Adipocyte (in vitro differentiated cells): Measurements from ENCODE around the gene IGF2.

ENCODE experiments used
- DNase-seq: peaks from one replicate; pipeline ENCODE4 v3.0.0-alpha.2; 2015; ENCODE audit warnings: low read depth
- H3K27me3 ChIP-seq: replicated peaks from 2 replicates; pipeline ENCODE4 v1.7.0; 2013; ENCODE audit warnings: mild to moderate bottlenecking, low read length, moderate library complexity; ENCODE audit not compliant: control insufficient read depth, insufficient read depth
- H3K36me3 ChIP-seq: 2 replicates; pipeline ENCODE4 v1.7.0; 2013; ENCODE audit warnings: low read length, mild to moderate bottlenecking, moderate library complexity; ENCODE audit not compliant: control insufficient read depth, insufficient read depth, severe bottlenecking
- H3K4me1 ChIP-seq: 2 replicates; pipeline ENCODE4 v1.7.0; 2013; ENCODE audit warnings: mild to moderate bottlenecking, low read length, moderate library complexity; ENCODE audit not compliant: control insufficient read depth, insufficient read depth
- H3K4me3 ChIP-seq: 2 replicates; pipeline ENCODE4 v1.7.0; 2013; ENCODE audit warnings: mild to moderate bottlenecking, low read length, moderate library complexity
- H3K9ac ChIP-seq: 2 replicates; pipeline ENCODE4 v1.7.0; 2013; ENCODE audit warnings: mild to moderate bottlenecking, low read length, moderate library complexity
- H3K9me3 ChIP-seq: 2 replicates; pipeline ENCODE4 v1.7.0; 2013; ENCODE audit warnings: mild to moderate bottlenecking, low read length, moderate library complexity; ENCODE audit not compliant: control insufficient read depth

Gene IGF2

GRCh38 chr11:2114430-2115241 lies 24.6 kb downstream of the IGF2 start:
- Histone ChIP-seq H3K4me1 (no peaks in the 10 kb centered on the region), H3K9ac (no peak overlapping the region), H3K27me3 (peaks cover 44% of the 10 kb centered on the region), H3K36me3 (no peaks in the 10 kb centered on the region), H3K4me3 (no peak overlapping the region), H3K9me3 (peaks cover 37% of the 10 kb centered on the region)
- DNase-seq = no peak

GRCh38 chr11:2113776-2114175 lies 25.4 kb downstream of the IGF2 start:
- peaks cover 42% of the 10 kb centered on the region for H3K27me3 ChIP-seq
- no peak for DNase-seq

DNA sequence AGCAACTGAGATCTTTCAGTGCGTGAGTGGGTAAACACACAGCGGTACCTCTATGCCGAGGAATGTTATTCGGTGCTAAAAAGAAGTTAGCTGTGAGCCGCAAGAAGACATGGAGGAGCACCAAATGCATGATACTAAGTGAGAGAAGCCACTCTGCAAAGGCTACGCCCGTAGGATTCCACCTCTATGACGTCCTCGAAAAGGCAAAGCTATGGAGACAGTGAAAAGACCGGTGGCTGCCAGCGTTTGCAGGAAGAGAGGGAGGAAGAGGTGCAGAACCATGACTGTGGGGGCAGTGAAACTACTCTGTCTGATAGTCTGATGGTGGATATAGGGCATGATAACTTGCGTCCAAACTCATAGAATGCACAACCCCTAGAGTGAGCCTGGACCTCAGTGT lies 28.7 kb downstream of the IGF2 start:
- H3K9ac ChIP-seq = no peak overlapping the region
- H3K27me3 ChIP-seq = peaks cover 45% of the 10 kb centered on the region
- DNase-seq = no peak
- H3K4me3 ChIP-seq = no peak overlapping the region
- no peaks in the 10 kb centered on the region for H3K36me3 ChIP-seq
- H3K9me3 ChIP-seq = peaks cover 10% of the 10 kb centered on the region
- no peaks in the 10 kb centered on the region for H3K4me1 ChIP-seq

More at GRCh38 chr11:2113776-2114175, 25.4 kb downstream of the IGF2 start:
- peaks cover 37% of the 10 kb centered on the region for H3K9me3 ChIP-seq
- no peaks in the 10 kb centered on the region for H3K4me1 ChIP-seq
- H3K9ac ChIP-seq = no peak overlapping the region
- no peaks in the 10 kb centered on the region for H3K36me3 ChIP-seq
- no peak overlapping the region for H3K4me3 ChIP-seq

- peaks cover 4% of the 10 kb centered on the region for H3K9me3 ChIP-seq
- peaks cover 45% of the 10 kb centered on the region for H3K27me3 ChIP-seq
- no peak overlapping the region for H3K9ac ChIP-seq
- DNase-seq = no peak
- no peaks in the 10 kb centered on the region for H3K36me3 ChIP-seq
- H3K4me1 ChIP-seq = no peaks in the 10 kb centered on the region
- no peak overlapping the region for H3K4me3 ChIP-seq
Observed at GRCh38 chr11:2109541-2110019, 29.6 kb downstream of the IGF2 start.

DNA sequence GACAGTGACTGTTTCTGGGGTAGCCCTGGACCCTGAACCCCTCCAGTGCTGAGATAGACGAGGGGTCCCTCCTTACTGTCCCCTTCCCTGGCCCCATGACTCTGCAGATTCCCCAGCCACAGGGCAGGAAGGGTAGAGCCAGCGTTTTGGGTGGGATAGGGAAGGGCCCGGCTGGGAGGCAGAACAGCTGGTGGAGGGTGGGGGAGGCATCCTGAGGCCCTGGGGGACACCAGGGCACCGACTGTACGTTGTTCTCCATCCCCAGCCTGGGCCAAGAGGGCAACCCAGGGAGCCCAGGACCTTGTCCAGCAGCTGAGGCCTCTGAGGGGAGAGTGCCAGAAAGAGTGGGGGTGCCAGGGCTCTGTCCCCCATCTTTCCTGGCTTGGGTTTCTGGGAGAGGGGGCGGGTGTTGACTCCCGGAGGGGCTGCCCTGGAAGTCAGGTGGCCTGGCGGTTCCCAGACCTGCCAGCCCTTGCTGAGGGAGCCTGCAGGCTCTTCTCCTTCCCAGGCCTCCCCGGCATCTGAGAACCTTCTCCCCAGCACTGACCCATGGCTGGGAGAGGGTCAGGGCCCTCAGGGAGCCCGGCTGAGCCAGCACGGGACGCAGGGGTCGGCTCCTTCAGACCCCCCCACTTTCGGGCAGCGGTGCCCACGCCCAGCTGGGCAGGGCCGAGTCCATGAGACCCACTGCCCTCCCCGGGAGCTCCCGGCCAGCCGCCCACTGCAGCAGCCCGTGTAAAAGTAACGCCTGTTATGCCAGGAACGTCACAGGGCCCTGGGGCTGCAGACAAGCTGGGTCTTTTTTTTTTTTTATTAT lies 30.3 kb downstream of the IGF2 start:
- DNase-seq = no peak
- peaks cover 40% of the 10 kb centered on the region for H3K27me3 ChIP-seq
- H3K9me3 ChIP-seq = no peaks in the 10 kb centered on the region
- no peaks in the 10 kb centered on the region for H3K36me3 ChIP-seq
- no peak overlapping the region for H3K4me3 ChIP-seq
- H3K9ac ChIP-seq = no peak overlapping the region
- H3K4me1 ChIP-seq = no peaks in the 10 kb centered on the region

GRCh38 chr11:2107941-2108630 lies 31.1 kb downstream of the IGF2 start:
- no peak overlapping the region for H3K4me3 ChIP-seq
- H3K9me3 ChIP-seq = no peaks in the 10 kb centered on the region
- DNase-seq = no peak
- no peak overlapping the region for H3K9ac ChIP-seq
- H3K4me1 ChIP-seq = no peaks in the 10 kb centered on the region
- peaks cover 36% of the 10 kb centered on the region for H3K27me3 ChIP-seq
- H3K36me3 ChIP-seq = no peaks in the 10 kb centered on the region

- no peak for DNase-seq
- H3K4me3 ChIP-seq = no peak overlapping the region
- H3K9me3 ChIP-seq = no peaks in the 10 kb centered on the region
- peaks cover 35% of the 10 kb centered on the region for H3K27me3 ChIP-seq
- H3K9ac ChIP-seq = no peak overlapping the region
- H3K4me1 ChIP-seq = no peaks in the 10 kb centered on the region
- H3K36me3 ChIP-seq = no peaks in the 10 kb centered on the region
Observed at GRCh38 chr11:2107521-2107920, 31.7 kb downstream of the IGF2 start.

DNA sequence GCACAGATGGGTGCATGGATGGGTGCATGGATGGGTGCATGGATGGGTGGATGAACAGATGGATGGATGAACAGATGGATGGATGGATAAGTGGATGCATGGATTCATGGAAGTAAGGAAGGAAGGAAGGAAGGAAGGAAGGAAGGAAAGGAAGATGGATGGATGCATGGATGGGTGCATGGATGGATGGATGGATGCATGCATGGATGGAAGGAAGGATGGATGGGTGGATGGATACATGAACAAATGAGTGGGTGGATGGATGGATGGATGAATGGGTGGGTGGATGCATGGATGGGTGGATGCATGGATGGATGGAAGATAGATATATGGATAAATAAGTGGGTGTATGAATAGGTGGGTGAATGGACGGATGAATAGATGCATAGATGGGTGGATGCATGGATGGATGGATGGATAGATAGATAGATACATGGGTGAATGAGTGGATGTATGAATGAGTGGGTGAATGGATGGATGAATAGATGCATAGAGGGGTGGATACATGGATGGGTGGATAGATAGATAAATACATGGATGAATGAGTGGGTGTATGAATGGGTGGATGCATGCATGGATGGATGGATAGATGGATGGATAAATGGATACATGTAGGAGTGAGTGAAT lies 32.5 kb downstream of the IGF2 start:
- H3K9ac ChIP-seq = no peak overlapping the region
- H3K36me3 ChIP-seq = no peaks in the 10 kb centered on the region
- H3K27me3 ChIP-seq = peaks cover 42% of the 10 kb centered on the region
- H3K9me3 ChIP-seq = no peaks in the 10 kb centered on the region
- DNase-seq = no peak
- H3K4me1 ChIP-seq = no peaks in the 10 kb centered on the region
- no peak overlapping the region for H3K4me3 ChIP-seq

GRCh38 chr11:2105511-2105910 lies 33.7 kb downstream of the IGF2 start:
- H3K4me1 ChIP-seq = no peaks in the 10 kb centered on the region
- peaks cover 43% of the 10 kb centered on the region for H3K27me3 ChIP-seq
- no peaks in the 10 kb centered on the region for H3K9me3 ChIP-seq
- no peak overlapping the region for H3K4me3 ChIP-seq
- H3K9ac ChIP-seq = no peak overlapping the region
- H3K36me3 ChIP-seq = no peaks in the 10 kb centered on the region
- DNase-seq = no peak

- H3K9me3 ChIP-seq = no peaks in the 10 kb centered on the region
- no peak overlapping the region for H3K9ac ChIP-seq
- DNase-seq = no peak
- H3K27me3 ChIP-seq = peaks cover 41% of the 10 kb centered on the region
- no peak overlapping the region for H3K4me3 ChIP-seq
- no peaks in the 10 kb centered on the region for H3K4me1 ChIP-seq
- no peaks in the 10 kb centered on the region for H3K36me3 ChIP-seq
Observed at GRCh38 chr11:2104524-2105440, 34.4 kb downstream of the IGF2 start.
